HG03442 (cell line): Measurements from ENCODE around the gene PTPN7.
"Not testable (repeated sequence)": the region's sequence is repeated elsewhere in the genome, so short reads cannot be mapped to it uniquely, and the experiment has no call there.

Experiments
- ATAC-seq: cut with Tn5 transposase; IDR thresholded peaks from one replicate; pipeline ENCODE4 v1.9.1; 2021; ENCODE audit warnings: mild to moderate bottlenecking, moderate library complexity; ENCODE audit not compliant: unreplicated experiment

PTPN7 gene

GRCh38 chr1:202189918-202190715 is 29.7 kb upstream of the PTPN7 start:
- no peak for ATAC-seq

- no peak for ATAC-seq
Observed at GRCh38 chr1:202189001-202189790, 28.8 kb upstream of the PTPN7 start.

- ATAC-seq = no peak
Observed at GRCh38 chr1:202187697-202188407, 27.4 kb upstream of the PTPN7 start.

GRCh38 chr1:202187041-202187671 is 26.8 kb upstream of the PTPN7 start:
- no peak for ATAC-seq

- no peak for ATAC-seq
Observed at GRCh38 chr1:202186327-202186726, 25.9 kb upstream of the PTPN7 start.

- no peak for ATAC-seq
Observed at GRCh38 chr1:202184750-202185460, 24.5 kb upstream of the PTPN7 start.

- ATAC-seq = no peak
Observed at GRCh38 chr1:202182040-202182877, 21.9 kb upstream of the PTPN7 start.

- no peak for ATAC-seq
Observed at GRCh38 chr1:202181586-202181985, 21.2 kb upstream of the PTPN7 start.

- not testable (repeated sequence) for ATAC-seq
Observed at GRCh38 chr1:202180751-202181139, 20.3 kb upstream of the PTPN7 start.

GRCh38 chr1:202179828-202180750 is 19.7 kb upstream of the PTPN7 start:
- ATAC-seq = no peak

GRCh38 chr1:202176949-202177927 is 16.8 kb upstream of the PTPN7 start:
- no peak for ATAC-seq

GRCh38 chr1:202173993-202174392 is 13.6 kb upstream of the PTPN7 start:
- no peak for ATAC-seq

GRCh38 chr1:202172015-202172355 is 11.6 kb upstream of the PTPN7 start:
- no peak for ATAC-seq

- no peak for ATAC-seq
Observed at GRCh38 chr1:202171292-202172014, 11.1 kb upstream of the PTPN7 start.

- ATAC-seq = no peak
Observed at GRCh38 chr1:202170726-202171125, 10.3 kb upstream of the PTPN7 start.

GRCh38 chr1:202168861-202169260 is 8.5 kb upstream of the PTPN7 start:
- ATAC-seq = no peak
